HG02840 (cell line): ENCODE data around the gene UBA6.
"Not testable (repeated sequence)": the region's sequence is repeated elsewhere in the genome, so short reads cannot be mapped to it uniquely, and the experiment has no call there.

ENCODE experiments used
- ATAC-seq: cut with Tn5 transposase; IDR thresholded peaks from one replicate; pipeline ENCODE4 v1.9.1; 2021; ENCODE audit warnings: mild to moderate bottlenecking, moderate library complexity, moderate number of reproducible peaks; ENCODE audit not compliant: unreplicated experiment, low FRiP score

The UBA6 gene

GRCh38 chr4:67680581-67681222 is 20.3 kb downstream of the UBA6 start:
- no peak for ATAC-seq

- no peak for ATAC-seq
Measured at GRCh38 chr4:67678612-67679011, 22.3 kb downstream of the UBA6 start.

- ATAC-seq = no peak
Measured at GRCh38 chr4:67674098-67674497, 26.9 kb downstream of the UBA6 start.

- ATAC-seq = no peak
Measured at GRCh38 chr4:67668315-67668714, 32.6 kb downstream of the UBA6 start.

GRCh38 chr4:67660418-67660817 is 40.5 kb downstream of the UBA6 start:
- ATAC-seq = no peak

GRCh38 chr4:67659065-67659464 is 41.9 kb downstream of the UBA6 start:
- no peak for ATAC-seq

- ATAC-seq = no peak
Measured at GRCh38 chr4:67658302-67658701, 42.7 kb downstream of the UBA6 start.

- ATAC-seq = no peak
Measured at GRCh38 chr4:67651536-67651935, 49.4 kb downstream of the UBA6 start.

GRCh38 chr4:67638136-67638535 is 62.8 kb downstream of the UBA6 start:
- no peak for ATAC-seq

GRCh38 chr4:67636978-67637377 is 64.0 kb downstream of the UBA6 start:
- not testable (repeated sequence) for ATAC-seq

- ATAC-seq = no peak
Measured at GRCh38 chr4:67635331-67635730, 65.6 kb downstream of the UBA6 start.

GRCh38 chr4:67634741-67635140 is 66.2 kb downstream of the UBA6 start:
- ATAC-seq = no peak

- ATAC-seq = no peak
Measured at GRCh38 chr4:67632492-67632891, 68.5 kb downstream of the UBA6 start.

GRCh38 chr4:67624939-67625338 is 76.0 kb downstream of the UBA6 start:
- ATAC-seq = no peak

- ATAC-seq = no peak
Measured at GRCh38 chr4:67616478-67616877, 84.5 kb downstream of the UBA6 start.

GRCh38 chr4:67615119-67615518 is 85.8 kb downstream of the UBA6 start:
- no peak for ATAC-seq

- ATAC-seq = no peak
Measured at GRCh38 chr4:67614186-67614585, 86.8 kb downstream of the UBA6 start.

GRCh38 chr4:67608027-67608426 is 92.9 kb downstream of the UBA6 start:
- ATAC-seq = no peak

GRCh38 chr4:67604749-67605148 is 96.2 kb downstream of the UBA6 start:
- no peak for ATAC-seq

- ATAC-seq = no peak
Measured at GRCh38 chr4:67604029-67604381, 97.0 kb downstream of the UBA6 start.

- ATAC-seq = no peak
Measured at GRCh38 chr4:67603310-67604028, 97.5 kb downstream of the UBA6 start.

GRCh38 chr4:67593741-67594175 is 107.2 kb downstream of the UBA6 start:
- no peak for ATAC-seq
